GM21528 (cell line): ENCODE measurements around the gene MAP3K20.
"Not testable (repeated sequence)": the region's sequence is repeated elsewhere in the genome, so short reads cannot be mapped to it uniquely, and the experiment has no call there.

Experiments
- ATAC-seq: cut with Tn5 transposase; IDR thresholded peaks from one replicate; pipeline ENCODE4 v1.9.1; 2021; ENCODE audit warnings: mild to moderate bottlenecking, moderate library complexity; ENCODE audit not compliant: unreplicated experiment, low FRiP score

The MAP3K20 gene

GRCh38 chr2:173117678-173118077, 42.0 kb downstream of the MAP3K20 start:
- no peak for ATAC-seq

- ATAC-seq = no peak
These were observed 42.7 kb downstream of the MAP3K20 start for GRCh38 chr2:173118395-173118794.

DNA sequence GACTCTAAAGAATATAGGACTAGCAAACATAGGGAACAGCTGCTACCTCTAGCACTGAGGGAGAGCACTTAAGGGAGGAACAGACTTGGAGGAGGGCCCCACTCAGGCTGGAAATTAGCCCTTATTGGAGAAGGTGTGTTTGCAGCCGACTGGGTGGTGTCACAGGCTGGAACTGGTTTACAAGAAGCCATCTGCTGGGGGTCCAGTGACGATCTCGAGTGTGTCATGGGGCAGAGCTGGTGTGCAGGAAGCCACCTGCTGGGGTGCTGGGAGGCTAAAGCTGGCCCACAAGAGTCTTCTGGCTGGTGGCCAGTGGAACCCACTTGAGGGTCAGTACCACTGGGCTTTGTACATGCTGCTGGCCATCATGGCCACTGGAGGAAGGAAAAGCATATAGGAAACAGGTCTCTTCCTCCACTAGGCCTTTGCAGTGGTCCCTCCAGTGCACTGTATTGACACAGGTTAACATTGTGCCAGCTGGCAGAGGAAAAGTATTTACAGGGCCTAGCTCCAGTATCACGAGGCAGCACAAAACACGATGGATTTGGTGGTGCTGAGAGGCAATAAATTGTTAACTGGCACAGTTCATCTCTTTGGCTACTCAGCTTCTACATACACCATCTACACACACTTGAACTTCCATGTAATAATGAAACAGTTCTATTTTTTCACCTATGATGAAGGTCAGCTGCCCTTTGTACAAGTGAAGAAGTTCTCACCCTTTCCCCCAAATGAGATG, 43.6 kb downstream of the MAP3K20 start:
- no peak for ATAC-seq

DNA sequence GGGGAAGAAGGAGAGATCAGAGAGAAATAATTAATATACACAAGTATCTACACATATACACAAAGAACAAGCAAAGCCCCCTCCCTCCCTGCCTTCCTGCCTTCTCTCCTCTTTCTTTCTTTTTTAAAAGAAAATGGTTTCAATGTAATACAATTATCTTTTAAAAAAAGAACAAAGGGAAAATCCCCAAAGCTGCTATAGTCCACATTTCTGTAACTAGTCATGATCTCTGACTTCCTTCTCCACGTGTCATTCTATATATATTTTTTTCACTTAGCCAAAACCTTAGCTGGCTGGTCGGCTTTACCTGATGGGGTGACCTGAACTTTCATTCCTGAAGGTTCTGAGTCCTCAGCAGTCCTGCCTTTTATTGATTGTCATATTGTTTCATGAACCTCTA, 44.3 kb downstream of the MAP3K20 start:
- ATAC-seq = no peak

GRCh38 chr2:173122936-173123335, 47.3 kb downstream of the MAP3K20 start:
- ATAC-seq = no peak

DNA sequence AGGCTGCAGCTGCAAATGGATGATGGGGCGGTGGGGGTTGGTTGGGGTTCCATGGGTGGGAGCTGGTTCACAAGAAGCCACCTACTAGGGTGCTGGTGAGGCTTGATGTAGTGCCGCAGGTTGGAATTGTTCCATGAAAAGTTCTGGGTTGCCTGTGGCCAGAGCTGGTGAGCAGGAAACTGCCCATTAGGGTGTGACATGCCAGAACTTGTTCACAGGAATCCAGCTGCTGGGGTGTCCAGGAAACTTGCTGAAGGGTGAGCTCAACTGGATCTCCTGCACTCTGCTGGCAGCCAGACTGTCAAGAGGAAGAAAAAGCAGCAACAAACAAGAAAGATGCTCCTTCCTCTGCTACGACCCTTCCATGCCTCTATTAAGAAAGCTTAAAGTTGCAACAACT, 48.8 kb downstream of the MAP3K20 start:
- no peak for ATAC-seq

DNA sequence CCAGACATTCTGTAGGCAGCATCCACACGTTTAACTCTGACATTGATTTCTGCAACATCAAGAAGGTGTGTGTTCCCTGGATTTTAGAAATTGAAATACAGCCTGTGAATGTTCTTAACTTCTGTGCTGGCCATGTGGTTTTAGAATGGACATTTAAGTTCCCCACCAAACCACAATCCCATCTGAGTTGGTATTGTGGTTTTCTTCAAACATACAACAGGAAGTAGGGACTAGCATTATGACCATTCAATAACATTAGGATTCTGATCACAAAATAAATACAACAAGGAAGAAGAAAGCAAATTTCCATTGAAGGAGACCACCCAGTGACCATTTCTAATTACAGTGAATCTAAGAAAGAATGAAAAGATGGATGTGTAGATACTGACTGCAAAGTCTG, 51.2 kb downstream of the MAP3K20 start:
- no peak for ATAC-seq

- ATAC-seq = not testable (repeated sequence)
These were observed 52.5 kb downstream of the MAP3K20 start for GRCh38 chr2:173128132-173128531.

DNA sequence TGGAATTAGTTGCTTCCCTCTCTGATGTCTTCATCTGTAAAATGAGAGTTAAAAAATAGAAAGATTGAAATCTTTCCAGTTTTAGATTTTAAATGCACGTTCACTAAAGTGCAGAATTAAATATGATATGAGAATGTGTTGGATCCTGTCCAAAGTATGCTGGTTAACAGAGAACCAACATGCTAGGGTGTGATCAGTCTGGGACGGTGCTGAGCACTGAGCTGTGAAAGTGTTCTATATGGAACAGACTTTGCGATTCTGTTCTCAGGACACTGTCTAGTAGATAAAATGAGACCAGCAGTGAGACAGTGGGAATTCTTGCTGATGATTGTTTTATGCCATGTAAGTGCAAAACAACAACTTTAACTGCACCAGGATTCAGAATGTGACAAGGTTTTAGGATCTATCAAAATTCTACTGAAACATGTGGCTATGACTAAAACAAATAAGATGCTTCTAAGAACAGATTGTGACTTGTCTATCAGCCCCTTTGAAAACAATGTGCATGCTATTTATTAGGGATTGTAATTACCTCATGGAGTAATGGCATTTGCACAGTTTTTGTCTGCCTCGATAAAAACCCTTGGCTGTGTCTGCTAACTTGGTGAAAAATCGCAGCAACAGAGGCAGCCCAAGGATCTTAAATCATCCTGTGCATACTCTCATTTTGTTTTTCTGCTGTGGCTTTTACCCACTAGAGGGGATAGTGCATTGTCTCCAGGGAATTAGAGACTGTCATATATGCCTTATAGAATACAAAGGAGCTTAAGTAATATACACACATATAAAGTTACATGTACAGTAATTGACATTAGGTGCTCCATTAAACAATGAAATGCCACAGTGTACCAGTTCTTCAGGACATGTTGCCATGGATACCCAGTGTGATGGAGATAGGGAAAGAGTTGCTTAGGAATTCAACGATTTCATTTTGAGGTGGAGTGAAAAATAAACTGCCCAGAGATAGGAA, 55.1 kb downstream of the MAP3K20 start:
- no peak for ATAC-seq

GRCh38 chr2:173132531-173132930, 56.9 kb downstream of the MAP3K20 start:
- ATAC-seq = no peak

- ATAC-seq = no peak
These were observed 59.1 kb downstream of the MAP3K20 start for GRCh38 chr2:173134703-173135102.

DNA sequence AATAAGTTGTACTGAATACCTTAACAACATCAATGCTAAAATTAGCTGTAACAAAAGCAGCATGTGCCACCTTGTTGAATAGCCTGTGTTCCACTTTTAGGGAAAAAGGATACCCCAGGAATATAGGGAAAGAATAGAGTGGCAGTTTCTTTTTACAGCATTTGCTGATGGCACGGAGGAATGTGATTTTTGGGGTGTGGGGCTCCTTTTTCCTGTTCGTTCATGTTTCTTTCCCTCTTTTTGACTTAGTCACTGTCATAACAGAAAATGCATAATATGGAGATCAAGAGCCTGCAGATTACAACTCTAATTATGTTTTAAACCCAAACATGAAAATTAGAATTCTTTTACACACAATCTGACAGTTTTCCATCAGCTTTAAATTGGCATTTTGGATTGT, 60.4 kb downstream of the MAP3K20 start:
- ATAC-seq = no peak

DNA sequence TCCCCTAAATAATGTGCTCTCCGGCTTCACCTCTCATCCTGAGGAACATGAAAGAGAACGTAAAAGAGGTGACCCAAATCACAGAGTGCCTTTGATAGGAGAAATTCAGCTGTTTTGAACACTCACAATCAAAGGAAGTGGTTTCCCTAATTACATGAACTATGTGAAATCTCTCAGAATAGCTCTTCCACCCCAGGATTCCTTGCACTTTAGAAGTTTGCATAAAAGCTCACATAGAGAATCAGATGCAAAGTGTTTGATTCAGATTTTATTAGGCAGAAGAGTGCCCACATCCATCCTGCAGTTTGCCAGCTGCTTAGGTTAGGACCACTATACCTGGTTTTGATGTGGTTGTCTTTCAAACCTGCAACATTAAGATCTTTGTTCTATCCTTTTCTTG, 61.0 kb downstream of the MAP3K20 start:
- no peak for ATAC-seq

GRCh38 chr2:173137610-173138009, 62.0 kb downstream of the MAP3K20 start:
- ATAC-seq = no peak

DNA sequence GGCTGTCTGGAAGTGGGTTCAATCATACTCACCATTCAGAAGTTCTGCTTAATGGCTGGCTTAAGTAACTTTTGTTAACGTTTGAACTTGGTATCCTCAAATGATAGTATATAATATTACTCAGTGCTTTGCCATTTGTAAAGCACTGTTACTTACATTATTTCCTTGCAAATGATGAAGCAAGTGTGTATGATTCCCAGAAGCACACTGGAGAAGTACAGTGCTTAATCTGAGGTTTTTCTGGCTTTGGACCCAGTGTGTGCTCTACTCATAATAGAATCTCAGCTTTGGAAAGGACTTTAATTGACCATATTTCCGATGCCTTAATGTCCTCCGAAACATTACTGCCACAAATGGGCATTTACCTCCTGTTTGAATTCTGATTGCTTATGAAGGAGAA, 63.3 kb downstream of the MAP3K20 start:
- no peak for ATAC-seq

GRCh38 chr2:173141666-173142065, 66.0 kb downstream of the MAP3K20 start:
- ATAC-seq = no peak

GRCh38 chr2:173145454-173145853, 69.8 kb downstream of the MAP3K20 start:
- ATAC-seq = no peak

DNA sequence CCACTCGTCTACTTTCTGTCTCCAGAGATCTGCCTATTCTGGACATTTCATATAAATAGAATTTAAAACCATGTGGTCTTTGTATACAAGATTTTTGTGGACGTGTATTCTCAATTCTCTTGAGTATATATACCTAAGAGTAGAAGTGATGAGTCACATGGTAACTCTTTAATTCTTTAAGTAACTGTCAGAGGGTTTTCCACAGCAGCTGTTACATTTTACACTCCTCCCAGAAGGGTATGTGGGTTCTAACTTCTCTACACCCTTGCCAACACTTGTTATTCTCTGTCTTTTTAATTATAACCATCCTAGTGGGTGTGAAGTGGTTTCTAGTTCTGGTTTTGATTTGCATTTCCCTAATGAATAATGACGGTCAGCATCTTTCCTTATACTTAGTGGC, 70.9 kb downstream of the MAP3K20 start:
- ATAC-seq = no peak

DNA sequence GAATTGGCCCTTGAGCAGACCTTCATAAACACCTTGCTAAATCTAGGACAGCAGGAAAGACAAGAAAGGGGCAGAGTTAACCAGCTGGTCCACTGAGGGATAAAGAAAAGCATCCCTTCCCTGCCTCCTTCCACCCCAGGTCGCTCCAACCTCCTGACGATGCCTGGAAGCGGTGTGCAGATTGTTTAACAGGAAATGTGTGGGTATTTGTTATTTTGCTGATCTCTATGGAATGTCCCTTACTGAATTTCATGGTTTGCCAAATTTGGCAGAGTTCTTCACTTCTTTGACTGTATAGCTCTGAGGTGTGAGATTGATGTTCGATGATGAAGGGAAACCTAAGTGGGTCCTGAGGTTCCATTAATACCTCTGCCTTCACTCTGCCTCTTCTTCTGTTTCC, 72.9 kb downstream of the MAP3K20 start:
- ATAC-seq = no peak

DNA sequence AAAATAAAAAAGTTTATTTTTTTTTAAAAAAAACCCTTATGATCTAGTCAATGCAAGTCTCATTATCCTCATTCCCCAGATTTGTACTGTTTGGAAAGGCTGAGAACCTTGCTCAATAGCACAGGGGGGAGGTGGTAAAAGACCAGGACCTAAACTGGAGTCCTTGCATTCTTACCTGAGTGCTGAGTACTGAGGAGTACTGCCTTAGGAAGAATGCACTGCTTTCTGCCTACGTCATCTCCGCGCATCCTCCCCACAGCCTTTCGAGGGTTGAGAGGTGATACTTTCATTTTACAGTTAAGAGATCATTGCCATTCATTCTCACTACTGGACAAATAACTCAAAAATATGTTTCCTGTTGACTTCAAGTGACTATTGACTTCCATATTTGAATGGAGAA, 73.8 kb downstream of the MAP3K20 start:
- ATAC-seq = no peak

DNA sequence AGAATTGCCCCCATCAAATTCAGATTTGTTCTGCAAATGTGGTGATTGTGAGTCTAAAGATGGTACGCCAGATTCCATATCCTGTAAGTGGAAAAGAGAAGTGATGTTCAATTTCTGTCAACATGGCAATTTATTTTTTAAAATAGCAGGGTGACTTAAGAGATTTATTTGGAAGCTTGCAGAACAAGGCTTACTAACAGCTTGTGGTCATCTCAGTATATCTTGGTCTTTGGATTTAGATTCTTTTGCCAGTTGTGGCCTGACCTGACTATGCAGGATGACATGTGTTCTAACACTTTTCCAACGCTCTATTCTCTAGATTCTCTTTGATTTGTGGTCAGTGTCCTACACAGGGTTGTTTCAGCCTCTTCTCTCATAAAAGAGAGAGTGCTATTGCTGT, 74.4 kb downstream of the MAP3K20 start:
- ATAC-seq = no peak

DNA sequence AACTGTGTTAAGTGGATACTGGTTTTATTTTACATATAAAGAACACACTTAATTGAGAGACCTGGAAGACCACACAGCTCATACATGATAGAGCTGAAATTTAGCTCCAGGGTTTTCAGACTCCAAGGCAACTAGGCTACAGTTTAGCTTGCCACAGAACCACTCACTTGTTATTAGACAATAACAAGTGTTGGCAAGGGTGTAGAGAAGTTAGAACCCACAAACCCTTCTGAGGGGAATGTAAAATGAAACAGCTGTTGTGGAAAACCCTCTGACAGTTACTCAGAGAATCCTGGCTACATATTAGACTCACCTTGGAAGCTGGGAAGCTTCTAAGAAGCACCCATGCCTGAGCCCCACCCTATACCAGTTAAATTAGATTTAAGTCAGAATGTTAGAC, 75.3 kb downstream of the MAP3K20 start:
- ATAC-seq = no peak
